Panc1 (cell line): ENCODE data around the gene AGBL4.

Experiments
- SIN3A ChIP-seq: IDR thresholded peaks from 2 replicates; pipeline ENCODE4 v1.6.1; 2012; ENCODE audit warnings: low read depth, mild to moderate bottlenecking, low read length, moderate library complexity, borderline replicate concordance; ENCODE audit not compliant: insufficient read depth
- TCF7L2 ChIP-seq: IDR thresholded peaks from 2 replicates; pipeline ENCODE4 v1.6.1; 2011; ENCODE audit warnings: mild to moderate bottlenecking, low read depth, low read length, inconsistent platforms
- TF ChIP-seq, protein P1 (sequence below): fragments of 450-650 bp; IDR thresholded peaks from 2 replicates; pipeline ENCODE4 v1.5.1; 2017; ENCODE audit warnings: mild to moderate bottlenecking

DNA sequence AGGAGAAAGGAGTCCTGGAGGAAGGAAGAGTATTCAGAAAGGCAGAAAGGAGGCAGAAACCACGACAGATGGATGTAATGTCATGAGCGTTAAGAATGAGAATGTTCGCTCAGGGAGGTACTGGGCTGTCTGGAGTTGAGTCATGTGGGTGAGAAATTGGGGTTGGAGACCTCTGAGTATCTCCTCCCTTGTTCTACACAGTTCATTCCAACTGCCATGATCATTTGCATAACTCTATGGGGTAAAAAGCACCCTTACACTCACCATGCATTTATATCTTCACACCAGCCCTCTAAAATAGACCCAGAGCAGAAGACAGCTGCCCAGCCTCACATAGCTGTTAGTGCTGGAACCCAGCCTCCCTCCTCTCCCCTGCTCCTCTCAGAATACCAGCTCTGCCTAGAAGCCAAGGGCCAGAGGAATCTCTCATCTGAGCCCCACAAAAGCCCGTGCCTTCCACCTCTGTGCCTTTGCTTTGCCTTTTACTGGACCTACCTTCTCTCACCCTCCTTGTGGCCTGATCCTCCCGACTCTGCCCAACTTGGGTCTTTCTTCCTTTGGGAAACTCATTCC lies 1332.2 kb downstream of the AGBL4 start:
- TF ChIP-seq, protein P1, sequence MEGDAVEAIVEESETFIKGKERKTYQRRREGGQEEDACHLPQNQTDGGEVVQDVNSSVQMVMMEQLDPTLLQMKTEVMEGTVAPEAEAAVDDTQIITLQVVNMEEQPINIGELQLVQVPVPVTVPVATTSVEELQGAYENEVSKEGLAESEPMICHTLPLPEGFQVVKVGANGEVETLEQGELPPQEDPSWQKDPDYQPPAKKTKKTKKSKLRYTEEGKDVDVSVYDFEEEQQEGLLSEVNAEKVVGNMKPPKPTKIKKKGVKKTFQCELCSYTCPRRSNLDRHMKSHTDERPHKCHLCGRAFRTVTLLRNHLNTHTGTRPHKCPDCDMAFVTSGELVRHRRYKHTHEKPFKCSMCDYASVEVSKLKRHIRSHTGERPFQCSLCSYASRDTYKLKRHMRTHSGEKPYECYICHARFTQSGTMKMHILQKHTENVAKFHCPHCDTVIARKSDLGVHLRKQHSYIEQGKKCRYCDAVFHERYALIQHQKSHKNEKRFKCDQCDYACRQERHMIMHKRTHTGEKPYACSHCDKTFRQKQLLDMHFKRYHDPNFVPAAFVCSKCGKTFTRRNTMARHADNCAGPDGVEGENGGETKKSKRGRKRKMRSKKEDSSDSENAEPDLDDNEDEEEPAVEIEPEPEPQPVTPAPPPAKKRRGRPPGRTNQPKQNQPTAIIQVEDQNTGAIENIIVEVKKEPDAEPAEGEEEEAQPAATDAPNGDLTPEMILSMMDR, result no peak
- TF ChIP-seq SIN3A, result no peak
- no peak for TF ChIP-seq TCF7L2
